HepG2 (cell line): ENCODE measurements around the gene WWC1. TPM values are rescaled to one million over a fixed set of nuclear protein-coding genes. Genes with fewer than 3 reads are reported as not detected.

Experiments
- ATAC-seq: fragments of 200-7000 bp; cut with Tn5 transposase; 3 replicates; pipeline ENCODE4 v1.9.1; 2020; ENCODE audit warnings: mild to moderate bottlenecking, moderate library complexity
- BruUV-seq: library from RNA; stranded (reverse); fragments of 400-500 nt; replicated peaks from 2 replicates; lab custom pipeline; 2021; lab: Mats Ljungman, UMichigan
- CTCF ChIA-PET: fragments of 300-600 bp; formaldehyde crosslinking; extraction: SDS; loops from one replicate; lab custom pipeline; 2021; ENCODE audit warnings: low total read pairs, inconsistent platforms, low intra/inter-chr PET ratio; lab: Yijun Ruan, JAX
- POLR2A ChIA-PET: fragments of 350-600 bp; sonication (Branson Sonifier 250); formaldehyde crosslinking; loops from one replicate; lab custom pipeline; 2020; ENCODE audit warnings: antibody characterized with exemption, inconsistent platforms; lab: Yijun Ruan, JAX
- DNase-seq: peaks from one replicate; pipeline ENCODE4 v3.0.0-alpha.2; 2015; ENCODE audit warnings: low spot score
- FAIRE-seq: peaks from 3 replicates; lab custom pipeline; 2011; peaks lifted over from hg19 to GRCh38; lab: Jason Lieb, UNC
- H2AFZ ChIP-seq: one replicate; pipeline ENCODE4 v1.6.1; 2011; ENCODE audit warnings: low read length, inconsistent platforms
- H3K27ac ChIP-seq: fragments of 300-600 bp; 3 replicates; pipeline ENCODE4 v1.8.0; 2011; ENCODE audit warnings: mixed run types, mild to moderate bottlenecking, mixed read lengths, low read length, inconsistent platforms; ENCODE audit not compliant: insufficient read depth; ENCODE audit errors: extremely low read length
- H3K27me3 ChIP-seq, 2 experiments: fragments of 200-600 bp in 1 of 2; 2 replicates in 1 of 2; 3 replicates in 1 of 2; pipeline versions ENCODE4 v1.6.0 to v1.8.0; 2011; ENCODE audit warnings: low read length in 2 of 2, mild to moderate bottlenecking in 2 of 2, moderate library complexity in 2 of 2, inconsistent platforms in 1 of 2; ENCODE audit not compliant: insufficient read depth in 2 of 2, control insufficient read depth in 1 of 2
- H3K36me3 ChIP-seq, 2 experiments: fragments of 200-600 bp in 1 of 2; replicated peaks in 1 of 2; 2 replicates in 1 of 2; 3 replicates in 1 of 2; pipeline versions ENCODE4 v1.5.1 to v1.8.0; 2011; ENCODE audit warnings: low read length in 2 of 2, inconsistent platforms in 1 of 2; ENCODE audit not compliant: insufficient read depth in 2 of 2, control insufficient read depth in 1 of 2
- H3K4me1 ChIP-seq: 2 replicates; pipeline ENCODE4 v1.5.1; 2012; ENCODE audit warnings: low read length, inconsistent platforms; ENCODE audit not compliant: insufficient read depth
- H3K4me2 ChIP-seq: 2 replicates; pipeline ENCODE4 v1.6.0; 2011; ENCODE audit warnings: low read depth, low read length, inconsistent platforms
- H3K4me3 ChIP-seq, 3 experiments: fragments of 200-600 bp in 1 of 3; sonication (generic), shearing (Covaris generic) in 1 of 3; replicated peaks in 1 of 3; 2 replicates each; pipeline ENCODE4 v1.5.1; 2011 to 2016; ENCODE audit warnings: low read length in 3 of 3, inconsistent platforms in 2 of 3, low read depth in 2 of 3, mild to moderate bottlenecking in 2 of 3, control low read depth in 1 of 3, mixed read lengths in 1 of 3; ENCODE audit not compliant: insufficient read depth in 1 of 3
- H3K79me2 ChIP-seq: one replicate; pipeline ENCODE4 v1.6.1; 2011; ENCODE audit warnings: low read length, inconsistent platforms; ENCODE audit not compliant: insufficient read depth
- H3K9ac ChIP-seq: 2 replicates; pipeline ENCODE4 v1.6.0; 2011; ENCODE audit warnings: mild to moderate bottlenecking, low read depth, low read length, inconsistent platforms; ENCODE audit not compliant: insufficient read depth
- H3K9me3 ChIP-seq: 2 replicates; pipeline ENCODE4 v1.5.1; 2012; ENCODE audit warnings: mild to moderate bottlenecking, low read length
- H4K20me1 ChIP-seq: 2 replicates; pipeline ENCODE4 v1.6.0; 2011; ENCODE audit warnings: inconsistent platforms, mild to moderate bottlenecking, low read length, moderate library complexity; ENCODE audit not compliant: insufficient read depth
- HOMEZ ChIP-seq: IDR thresholded peaks from 2 replicates; pipeline ENCODE4 v1.6.1; 2016; ENCODE audit warnings: low read depth
- JUN ChIP-seq: sonication (generic); formaldehyde crosslinking; IDR thresholded peaks from 2 replicates; pipeline ENCODE4 v1.4.0; 2020; ENCODE audit warnings: mild to moderate bottlenecking, missing genetic modification reagents
- KAT8 ChIP-seq: IDR thresholded peaks from 2 replicates; pipeline ENCODE4 v1.6.1; 2016; ENCODE audit warnings: missing genetic modification reagents, missing compliant biosample characterization
- MTF1 ChIP-seq: sonication (generic); formaldehyde crosslinking; IDR thresholded peaks from 2 replicates; pipeline ENCODE4 v1.5.0; 2020; ENCODE audit warnings: missing genetic modification reagents
- NAIF1 ChIP-seq: sonication (generic); formaldehyde crosslinking; IDR thresholded peaks from 2 replicates; pipeline ENCODE4 v1.5.0; 2020; ENCODE audit warnings: mild to moderate bottlenecking, missing genetic modification reagents, borderline replicate concordance
- NR2F1 ChIP-seq, 2 experiments: fragments of 450-650 bp in 1 of 2; formaldehyde crosslinking in 1 of 2; IDR thresholded peaks; 2 replicates each; pipeline versions ENCODE4 v1.5.0 to v1.6.1; 2016 to 2020; ENCODE audit warnings: mild to moderate bottlenecking in 1 of 2, missing compliant biosample characterization in 1 of 2, missing genetic modification reagents in 1 of 2, moderate library complexity in 1 of 2
- RXRA ChIP-seq: sonication (generic); formaldehyde crosslinking; IDR thresholded peaks from 2 replicates; pipeline ENCODE4 v1.5.1; 2020; ENCODE audit warnings: missing genetic modification reagents
- SCMH1 ChIP-seq: sonication (generic); formaldehyde crosslinking; IDR thresholded peaks from 2 replicates; pipeline ENCODE4 v1.9.0; 2021; ENCODE audit warnings: missing genetic modification reagents, mild to moderate bottlenecking, borderline replicate concordance
- U2AF1 ChIP-seq: fragments of 200-400 bp; formaldehyde crosslinking; optimal IDR thresholded peaks from 2 replicates; pipeline ENCODE3; 2017; ENCODE audit warnings: mild to moderate bottlenecking, low read depth, low read length
- ZBTB4 ChIP-seq: sonication (generic); formaldehyde crosslinking; IDR thresholded peaks from 2 replicates; pipeline ENCODE4 v1.4.0; 2020; ENCODE audit warnings: missing genetic modification reagents, mild to moderate bottlenecking, borderline replicate concordance
- ZFP62 ChIP-seq: sonication (generic); formaldehyde crosslinking; IDR thresholded peaks from 2 replicates; pipeline ENCODE4 v1.4.0; 2020; ENCODE audit warnings: missing genetic modification reagents
- ZNF124 ChIP-seq: sonication (generic); formaldehyde crosslinking; IDR thresholded peaks from 2 replicates; pipeline ENCODE4 v1.4.0; 2020; ENCODE audit warnings: missing genetic modification reagents
- ZNF34 ChIP-seq: sonication (generic); formaldehyde crosslinking; IDR thresholded peaks from 2 replicates; pipeline ENCODE4 v1.4.0; 2020; ENCODE audit warnings: mild to moderate bottlenecking, missing genetic modification reagents, borderline replicate concordance
- ZNF556 ChIP-seq: sonication (generic); formaldehyde crosslinking; IDR thresholded peaks from 2 replicates; pipeline ENCODE4 v1.4.0; 2020; ENCODE audit warnings: mild to moderate bottlenecking, missing genetic modification reagents, borderline replicate concordance
- WGBS: methylation state at CpG from one replicate; pipeline ENCODE4 v1.1.6; 2017; ENCODE audit warnings: low lambda C conversion rate; 5-methylcytosine and 5-hydroxymethylcytosine counted together
- in situ Hi-C: cut with HindIII; loops from 2 replicates; pipeline ENCODE4 v1.10.0; 2017; ENCODE audit warnings: low pct_unique_long_range_greater_than_20kb; ENCODE audit not compliant: extremely low pct_ligation_motif_present
- intact Hi-C: fragments of 100-400 bp; cut with micrococcal nuclease; formaldehyde crosslinking; loops from one replicate; pipeline ENCODE4 v1.10.0; 2022; ENCODE audit not compliant: unreplicated experiment
- polyA plus RNA-seq, 8 experiments: library from polyadenylated mRNA; depleted of rRNA in 3 of 8; stranded (reverse) in 7 of 8; unstranded in 1 of 8; fragments of >200 nt; fragmentation: Illumina TruSeq in 4 of 8; extraction: Trizol in 4 of 8; gene quantifications; 2 replicates each; pipeline versions ENCODE4 v1.2.1 to v1.2.3, GENCODE V29; 2011 to 2016; ENCODE audit warnings: low read depth in 4 of 8, missing spikeins in 1 of 8, mixed read lengths in 1 of 8; ENCODE audit not compliant: insufficient read depth in 1 of 8
- total RNA-seq, 5 experiments: library from RNA; depleted of rRNA; stranded (reverse); fragments of >200 nt; fragmentation: Illumina TruSeq; extraction: Trizol; gene quantifications; 2 replicates each; pipeline ENCODE4 v1.2.3, GENCODE V29; 2016; ENCODE audit warnings: low read depth in 1 of 5
- TF ChIP-seq, protein P1 (sequence below): sonication (generic); formaldehyde crosslinking; IDR thresholded peaks from 2 replicates; pipeline ENCODE4 v1.5.0; 2020; ENCODE audit warnings: missing genetic modification reagents
- TF ChIP-seq, protein P2 (sequence below): sonication (generic); formaldehyde crosslinking; IDR thresholded peaks from 2 replicates; pipeline ENCODE4 v1.4.0; 2020; ENCODE audit warnings: missing genetic modification reagents

The WWC1 gene
- total and polyA plus RNA-seq, 2 of the 13 experiments (the other 11 are each of a cell fraction or from before 2014, with no cell fraction given), result 8.3 to 17.9 TPM

GRCh38 chr5:168469816-168470215 is 178.4 kb downstream of the WWC1 start:
- peaks cover 8 to 32% of the 10 kb centered on the region in 2 experiments; a peak in 4 of 5 replicates for H3K36me3 ChIP-seq
- FAIRE-seq (no peak), DNase-seq (no peak), ATAC-seq (no peak)
- H3K9me3 ChIP-seq, result no peaks in the 10 kb centered on the region
- no peak overlapping the region for H3K9ac ChIP-seq
- intact Hi-C loops (no loop called here), in situ Hi-C loops (no loop called here)
- no peak overlapping the region for H3K27ac ChIP-seq
- H3K27me3 ChIP-seq, result no peaks in the 10 kb centered on the region
- H4K20me1 ChIP-seq, result no peaks in the 10 kb centered on the region
- no peak overlapping the region for H2AFZ ChIP-seq
- no peak overlapping the region for H3K4me2 ChIP-seq
- no peaks in the 10 kb centered on the region for H3K79me2 ChIP-seq
- POLR2A ChIA-PET, result no interaction called here
- 92% methylated on average over 3 of the region's 3 CpGs for WGBS
- CTCF ChIA-PET, result no interaction called here
- H3K4me3 ChIP-seq, result no peak overlapping the region
- TF ChIP-seq ZBTB4, result no peak
- TF ChIP-seq SCMH1 (CRISPR knock-in tag), result no peak
- TF ChIP-seq JUN (CRISPR knock-in tag), result no peak
- no peak for TF ChIP-seq HOMEZ (CRISPR knock-in tag)
- TF ChIP-seq, protein P1, sequence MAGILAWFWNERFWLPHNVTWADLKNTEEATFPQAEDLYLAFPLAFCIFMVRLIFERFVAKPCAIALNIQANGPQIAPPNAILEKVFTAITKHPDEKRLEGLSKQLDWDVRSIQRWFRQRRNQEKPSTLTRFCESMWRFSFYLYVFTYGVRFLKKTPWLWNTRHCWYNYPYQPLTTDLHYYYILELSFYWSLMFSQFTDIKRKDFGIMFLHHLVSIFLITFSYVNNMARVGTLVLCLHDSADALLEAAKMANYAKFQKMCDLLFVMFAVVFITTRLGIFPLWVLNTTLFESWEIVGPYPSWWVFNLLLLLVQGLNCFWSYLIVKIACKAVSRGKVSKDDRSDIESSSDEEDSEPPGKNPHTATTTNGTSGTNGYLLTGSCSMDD (CRISPR knock-in tag), result no peak
- no peak for TF ChIP-seq ZNF34 (CRISPR knock-in tag)
- TF ChIP-seq NR2F1 (CRISPR knock-in tag; IDR thresholded peaks at IDR 0.05), result no peak
- no peak for TF ChIP-seq KAT8 (CRISPR knock-in tag)
- TF ChIP-seq, protein P2, sequence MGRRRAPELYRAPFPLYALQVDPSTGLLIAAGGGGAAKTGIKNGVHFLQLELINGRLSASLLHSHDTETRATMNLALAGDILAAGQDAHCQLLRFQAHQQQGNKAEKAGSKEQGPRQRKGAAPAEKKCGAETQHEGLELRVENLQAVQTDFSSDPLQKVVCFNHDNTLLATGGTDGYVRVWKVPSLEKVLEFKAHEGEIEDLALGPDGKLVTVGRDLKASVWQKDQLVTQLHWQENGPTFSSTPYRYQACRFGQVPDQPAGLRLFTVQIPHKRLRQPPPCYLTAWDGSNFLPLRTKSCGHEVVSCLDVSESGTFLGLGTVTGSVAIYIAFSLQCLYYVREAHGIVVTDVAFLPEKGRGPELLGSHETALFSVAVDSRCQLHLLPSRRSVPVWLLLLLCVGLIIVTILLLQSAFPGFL, result no peak
- TF ChIP-seq NAIF1, result no peak
- TF ChIP-seq ZNF556 (CRISPR knock-in tag), result no peak
- no peak for TF ChIP-seq U2AF1
- no peak for TF ChIP-seq RXRA (CRISPR knock-in tag)
- TF ChIP-seq MTF1 (CRISPR knock-in tag), result no peak
- TF ChIP-seq ZFP62 (CRISPR knock-in tag), result no peak
- TF ChIP-seq ZNF124, result no peak
- H3K4me1 ChIP-seq, result no peaks in the 10 kb centered on the region
- no TSS peak for BruUV-seq
